Common myeloid progenitor, CD34-positive (primary cell): Measurements from ENCODE around the gene IQCK.

ENCODE experiments used
- CTCF ChIA-PET: fragments of 350-600 bp; sonication (Branson Sonifier 250); formaldehyde crosslinking; loops from one replicate; lab custom pipeline; 2021; ENCODE audit warnings: antibody characterized with exemption; lab: Charles Lee
- POLR2A ChIA-PET: fragments of 350-600 bp; sonication (Branson Sonifier 250); formaldehyde crosslinking; loops from one replicate; lab custom pipeline; 2021; ENCODE audit warnings: antibody characterized with exemption; lab: Charles Lee
- DNase-seq, 3 donors: peaks; one replicate each; pipeline versions ENCODE4 v3.0.0 to v3.0.0-alpha.2; 2013
- H3K27ac ChIP-seq, 2 experiments: 1 replicate in 1 of 2; 2 replicates in 1 of 2; pipeline ENCODE4 v1.7.0; 2013; ENCODE audit warnings: inconsistent platforms in 2 of 2, low read length in 2 of 2, mild to moderate bottlenecking in 2 of 2, low read depth in 1 of 2, moderate library complexity in 1 of 2; ENCODE audit not compliant: severe bottlenecking in 2 of 2, insufficient read depth in 1 of 2, poor library complexity in 1 of 2
- H3K27me3 ChIP-seq, 5 experiments: replicated peaks in 2 of 5; 1 replicate in 3 of 5; 2 replicates in 2 of 5; pipeline versions ENCODE4 v1.6.1 to v1.7.0; 2013; ENCODE audit warnings: low read length in 4 of 5, mild to moderate bottlenecking in 2 of 5, moderate library complexity in 2 of 5, inconsistent platforms in 1 of 5; ENCODE audit not compliant: insufficient read depth in 5 of 5, control insufficient read depth in 4 of 5
- H3K36me3 ChIP-seq, 4 experiments: 1 replicate in 2 of 4; 2 replicates in 2 of 4; pipeline versions ENCODE4 v1.6.1 to v1.7.0; 2013; ENCODE audit warnings: low read length in 3 of 4, control low read depth in 1 of 4, mild to moderate bottlenecking in 1 of 4; ENCODE audit not compliant: control insufficient read depth in 4 of 4, insufficient read depth in 4 of 4
- H3K4me1 ChIP-seq, 4 experiments: 1 replicate in 3 of 4; 2 replicates in 1 of 4; pipeline versions ENCODE4 v1.6.1 to v1.7.1; 2013; ENCODE audit warnings: low read length in 3 of 4, mild to moderate bottlenecking in 3 of 4, control low read depth in 1 of 4, inconsistent platforms in 1 of 4, moderate library complexity in 1 of 4; ENCODE audit not compliant: control insufficient read depth in 4 of 4, insufficient read depth in 4 of 4; ENCODE audit errors: control extremely low read depth in 1 of 4
- H3K4me3 ChIP-seq, 7 experiments: 1 replicate in 4 of 7; 2 replicates in 3 of 7; pipeline versions ENCODE4 v1.5.1 to v1.7.0; 2013; ENCODE audit warnings: mild to moderate bottlenecking in 7 of 7, low read length in 6 of 7, moderate library complexity in 6 of 7, inconsistent platforms in 2 of 7, low read depth in 2 of 7, control low read depth in 1 of 7; ENCODE audit not compliant: insufficient read depth in 4 of 7, control insufficient read depth in 1 of 7; ENCODE audit errors: extremely low read depth in 1 of 7
- H3K9me3 ChIP-seq, 5 experiments: 1 replicate in 4 of 5; 2 replicates in 1 of 5; pipeline versions ENCODE4 v1.6.1 to v1.7.1; 2013; ENCODE audit warnings: low read length in 4 of 5, mild to moderate bottlenecking in 2 of 5, inconsistent platforms in 1 of 5, low read depth in 1 of 5, moderate library complexity in 1 of 5; ENCODE audit not compliant: control insufficient read depth in 4 of 5, insufficient read depth in 2 of 5; ENCODE audit errors: control extremely low read depth in 1 of 5
- WGBS: methylation state at CpG from one replicate; pipeline ENCODE4 v1.1.5; 2013; ENCODE audit not compliant: insufficient coverage; 5-methylcytosine and 5-hydroxymethylcytosine counted together

IQCK gene

DNA sequence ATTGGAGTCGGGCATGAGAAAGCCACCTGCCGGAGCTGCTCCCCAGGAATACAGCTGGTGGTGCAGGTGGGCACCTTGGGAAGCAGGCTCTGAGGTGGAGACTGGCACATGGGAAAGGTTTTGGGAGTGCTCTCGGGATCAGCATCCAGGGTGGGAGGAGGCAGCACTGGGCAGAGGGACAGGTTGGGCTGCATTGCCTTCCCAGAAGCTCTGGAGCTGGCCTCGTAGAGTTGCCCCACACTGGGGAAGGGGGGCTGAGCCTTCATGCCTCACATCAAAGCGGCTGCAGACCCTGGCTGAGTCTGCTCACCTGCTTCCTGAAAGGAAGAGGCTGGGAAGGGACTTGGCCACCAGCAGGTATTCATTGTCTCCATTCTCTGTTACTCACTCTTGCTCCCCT, 180.1 kb downstream of the IQCK start:
- Histone ChIP-seq H3K27ac (no peak overlapping the region), H3K36me3 (no peaks in the 10 kb centered on the region), H3K9me3 (no peaks in the 10 kb centered on the region), H3K4me1 (peaks cover 0 to 2% (median 0%) of the 10 kb centered on the region in 4 experiments), H3K27me3 (peaks cover 0 to 6% (median 2%) of the 10 kb centered on the region in 5 experiments), H3K4me3 (no peak overlapping the region)
- ChIA-PET CTCF (interaction anchor here (0.6 to 1.9 kb wide), 6 partner anchors 10 to 488 kb away, joined by 3 to 15 read pairs (median 3); no protein-coding TSS in a partner anchor), POLR2A (interaction anchor here (0.6 to 0.7 kb wide), 2 partner anchors 13 to 427 kb away, joined by 3 to 4 read pairs; no protein-coding TSS in a partner anchor)
- 79% methylated on average over 5 of the region's 5 CpGs for whole genome bisulfite sequencing
- no peak for DNase-seq

DNA sequence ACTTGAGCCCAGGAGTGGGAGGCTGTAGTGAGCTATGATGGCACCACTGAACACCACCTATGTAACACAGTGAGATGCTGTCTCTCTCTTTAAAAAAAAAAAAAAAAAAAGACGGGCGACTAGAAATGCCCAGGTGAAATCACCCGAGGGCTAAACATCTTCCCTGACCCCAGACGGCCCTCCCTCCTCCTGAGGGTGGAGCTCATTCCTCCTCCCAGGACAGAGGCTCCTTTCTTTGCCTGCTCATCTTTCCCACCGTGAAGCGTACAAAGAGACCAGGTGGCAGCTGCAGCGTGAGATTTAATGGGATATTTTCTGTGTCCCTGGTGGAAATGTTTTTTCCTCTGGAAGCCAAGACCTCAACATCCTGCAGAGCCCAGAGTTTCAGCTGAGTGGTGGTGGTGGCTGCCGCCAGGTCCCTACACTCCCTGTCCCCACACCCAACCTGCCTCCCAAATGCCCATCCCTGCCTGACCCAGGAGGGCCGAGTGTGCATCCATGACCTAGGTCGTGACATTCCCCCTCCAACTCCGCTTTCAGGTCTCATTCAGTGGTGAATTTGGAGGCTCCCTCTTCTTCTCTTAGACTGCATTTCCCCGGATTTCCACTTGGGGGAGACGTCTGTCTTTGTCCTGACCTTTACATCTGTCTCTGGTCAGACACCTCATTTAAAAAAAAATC, 181.0 kb downstream of the IQCK start:
- peak; percentile 28 to 54 (median 39) for DNase-seq
- CTCF ChIA-PET = interaction anchor here (0.6 to 1.9 kb wide), 9 partner anchors 9 to 487 kb away, joined by 3 to 15 read pairs (median 3); no protein-coding TSS in a partner anchor
- Histone ChIP-seq H3K27ac (no peak overlapping the region), H3K4me3 (no peak overlapping the region), H3K4me1 (peaks cover 0 to 2% (median 0%) of the 10 kb centered on the region in 4 experiments), H3K27me3 (peaks cover 0 to 6% (median 2%) of the 10 kb centered on the region in 5 experiments), H3K36me3 (no peaks in the 10 kb centered on the region), H3K9me3 (no peaks in the 10 kb centered on the region)
- POLR2A ChIA-PET = interaction anchor here (0.7 to 0.8 kb wide), 2 partner anchors 10 to 14 kb away, joined by 3 to 4 read pairs; no protein-coding TSS in a partner anchor
- WGBS = 36% methylated on average over 7 of the region's 13 CpGs

- Histone ChIP-seq H3K4me3 (no peak overlapping the region), H3K36me3 (no peaks in the 10 kb centered on the region), H3K4me1 (peaks cover 0 to 2% (median 0%) of the 10 kb centered on the region in 4 experiments), H3K27me3 (peaks cover 0 to 6% (median 2%) of the 10 kb centered on the region in 5 experiments), H3K27ac (no peak overlapping the region), H3K9me3 (no peaks in the 10 kb centered on the region)
- ChIA-PET CTCF (interaction anchor here (0.6 to 1.9 kb wide), 5 partner anchors 9 to 485 kb away, joined by 3 to 15 read pairs (median 5); no protein-coding TSS in a partner anchor), POLR2A (no interaction called here)
- WGBS = 100% methylated on average over 2 of the region's 5 CpGs
- DNase-seq = no peak
Observed at GRCh38 chr16:19899605-19899955, 181.5 kb downstream of the IQCK start.

DNA sequence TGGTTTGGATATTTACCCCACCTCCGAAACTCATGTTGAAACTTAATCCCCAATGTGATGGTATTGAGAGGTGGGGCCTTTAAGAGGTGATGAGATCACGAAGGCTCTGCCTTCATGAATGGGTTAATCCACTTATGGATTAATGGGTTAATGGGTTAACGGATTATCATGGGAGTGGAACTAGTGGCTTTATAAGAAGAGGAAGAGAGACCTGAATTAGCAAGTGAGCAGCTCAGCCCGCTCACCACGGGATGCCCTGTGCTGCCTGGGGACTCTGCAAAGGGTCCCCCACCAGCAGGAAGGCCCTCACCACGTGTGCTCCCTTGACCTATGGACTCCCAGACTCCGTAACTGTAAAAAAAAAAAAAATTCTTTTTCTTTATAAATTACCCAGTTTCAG, 183.1 kb downstream of the IQCK start:
- H3K4me3 ChIP-seq = no peak overlapping the region
- 93% methylated on average over 3 of the region's 7 CpGs for WGBS
- H3K27me3 ChIP-seq = peaks cover 0 to 7% (median 2%) of the 10 kb centered on the region in 5 experiments
- no peaks in the 10 kb centered on the region for H3K36me3 ChIP-seq
- CTCF ChIA-PET = interaction anchor here (1.0 to 2.0 kb wide), 3 partner anchors 14 to 484 kb away, joined by 3 to 7 read pairs (median 4); no protein-coding TSS in a partner anchor
- H3K4me1 ChIP-seq = peaks cover 0 to 2% (median 0%) of the 10 kb centered on the region in 4 experiments
- POLR2A ChIA-PET = no interaction called here
- H3K9me3 ChIP-seq = no peaks in the 10 kb centered on the region
- H3K27ac ChIP-seq = no peak overlapping the region
- no peak for DNase-seq

GRCh38 chr16:19907161-19907992, 189.3 kb downstream of the IQCK start:
- Histone ChIP-seq H3K27ac (no peak overlapping the region), H3K9me3 (no peaks in the 10 kb centered on the region), H3K4me3 (no peak overlapping the region), H3K4me1 (peaks cover 0 to 3% (median 0%) of the 10 kb centered on the region in 4 experiments), H3K36me3 (no peaks in the 10 kb centered on the region), H3K27me3 (peaks cover 0 to 3% (median 0%) of the 10 kb centered on the region in 5 experiments)
- ChIA-PET POLR2A (no interaction called here), CTCF (interaction anchor here (0.7 to 4.5 kb wide), 14 partner anchors 9 to 477 kb away, joined by 3 to 51 read pairs (median 3); no protein-coding TSS in a partner anchor)
- peak; percentile 66 to 86 (median 82) for DNase-seq
- 28% methylated on average over 22 of the region's 24 CpGs for WGBS
